Fibroblast of the aortic adventitia (primary cell): ENCODE measurements around the gene NANOS3. TPM values are rescaled to one million over a fixed set of nuclear protein-coding genes. Genes with fewer than 3 reads are reported as not detected.

Source experiments
- DNase-seq: peaks from one replicate; pipeline ENCODE4 v3.0.0-alpha.2; 2010; ENCODE audit warnings: low read depth
- H3K4me3 ChIP-seq: 2 replicates; pipeline ENCODE4 v1.5.1; 2011; ENCODE audit warnings: low read depth, mild to moderate bottlenecking, control low read depth, low read length, moderate library complexity
- total RNA-seq: library from RNA; depleted of rRNA; stranded (reverse); fragments of >200 nt; gene quantifications from 2 replicates; pipeline ENCODE4 v1.2.3, GENCODE V29; 2012; ENCODE audit warnings: low replicate concordance
- TF ChIP-seq, protein P1 (sequence below): IDR thresholded peaks from 2 replicates; pipeline ENCODE4 v1.5.1; 2011; ENCODE audit warnings: mild to moderate bottlenecking, low read length, control low read depth, inconsistent platforms; ENCODE audit not compliant: insufficient read depth

NANOS3 gene
- total RNA-seq, 1 donor = 0.27 TPM

DNA sequence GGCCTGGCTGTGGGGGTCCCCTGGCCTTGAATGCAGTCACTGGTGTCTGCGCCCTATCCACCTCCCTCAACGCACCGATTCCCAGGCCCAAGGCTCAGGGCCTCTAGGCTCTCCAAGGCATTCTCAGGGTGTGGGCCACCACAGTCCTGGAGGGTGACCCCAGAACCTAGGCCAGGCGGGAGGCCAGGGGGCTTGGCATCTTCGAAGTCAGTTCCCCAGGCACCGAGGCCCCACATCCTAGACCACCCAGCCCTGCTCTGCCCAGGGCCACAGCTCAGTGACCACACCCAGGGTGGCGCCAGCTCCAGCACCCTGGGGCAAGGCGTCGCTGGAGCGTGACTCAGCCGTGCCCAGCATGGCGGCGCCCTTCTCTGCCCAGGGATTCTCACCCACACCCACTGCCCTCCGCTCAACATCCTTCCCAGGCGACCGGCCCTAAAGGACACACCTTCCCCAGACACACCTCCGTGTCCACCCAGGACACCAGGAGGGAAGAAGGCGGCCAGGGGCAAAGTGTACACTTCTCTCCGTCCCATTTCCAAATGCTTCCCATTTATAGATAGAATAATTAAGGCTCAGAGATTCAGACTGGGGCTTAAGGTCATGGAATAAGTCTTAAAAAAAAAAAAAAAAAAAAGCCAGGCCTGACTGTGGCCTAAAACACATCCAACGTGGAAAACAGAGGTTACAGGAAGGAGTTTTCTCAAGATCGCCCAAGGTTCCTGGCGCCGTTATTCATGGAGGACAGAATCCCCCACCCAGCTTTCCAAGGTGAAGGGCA is 36.4 kb upstream of the NANOS3 start:
- TF ChIP-seq, protein P1, sequence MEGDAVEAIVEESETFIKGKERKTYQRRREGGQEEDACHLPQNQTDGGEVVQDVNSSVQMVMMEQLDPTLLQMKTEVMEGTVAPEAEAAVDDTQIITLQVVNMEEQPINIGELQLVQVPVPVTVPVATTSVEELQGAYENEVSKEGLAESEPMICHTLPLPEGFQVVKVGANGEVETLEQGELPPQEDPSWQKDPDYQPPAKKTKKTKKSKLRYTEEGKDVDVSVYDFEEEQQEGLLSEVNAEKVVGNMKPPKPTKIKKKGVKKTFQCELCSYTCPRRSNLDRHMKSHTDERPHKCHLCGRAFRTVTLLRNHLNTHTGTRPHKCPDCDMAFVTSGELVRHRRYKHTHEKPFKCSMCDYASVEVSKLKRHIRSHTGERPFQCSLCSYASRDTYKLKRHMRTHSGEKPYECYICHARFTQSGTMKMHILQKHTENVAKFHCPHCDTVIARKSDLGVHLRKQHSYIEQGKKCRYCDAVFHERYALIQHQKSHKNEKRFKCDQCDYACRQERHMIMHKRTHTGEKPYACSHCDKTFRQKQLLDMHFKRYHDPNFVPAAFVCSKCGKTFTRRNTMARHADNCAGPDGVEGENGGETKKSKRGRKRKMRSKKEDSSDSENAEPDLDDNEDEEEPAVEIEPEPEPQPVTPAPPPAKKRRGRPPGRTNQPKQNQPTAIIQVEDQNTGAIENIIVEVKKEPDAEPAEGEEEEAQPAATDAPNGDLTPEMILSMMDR = no peak
- peak overlapping the region; percentile 97 for H3K4me3 ChIP-seq
- DNase-seq = peak; percentile 34

DNA sequence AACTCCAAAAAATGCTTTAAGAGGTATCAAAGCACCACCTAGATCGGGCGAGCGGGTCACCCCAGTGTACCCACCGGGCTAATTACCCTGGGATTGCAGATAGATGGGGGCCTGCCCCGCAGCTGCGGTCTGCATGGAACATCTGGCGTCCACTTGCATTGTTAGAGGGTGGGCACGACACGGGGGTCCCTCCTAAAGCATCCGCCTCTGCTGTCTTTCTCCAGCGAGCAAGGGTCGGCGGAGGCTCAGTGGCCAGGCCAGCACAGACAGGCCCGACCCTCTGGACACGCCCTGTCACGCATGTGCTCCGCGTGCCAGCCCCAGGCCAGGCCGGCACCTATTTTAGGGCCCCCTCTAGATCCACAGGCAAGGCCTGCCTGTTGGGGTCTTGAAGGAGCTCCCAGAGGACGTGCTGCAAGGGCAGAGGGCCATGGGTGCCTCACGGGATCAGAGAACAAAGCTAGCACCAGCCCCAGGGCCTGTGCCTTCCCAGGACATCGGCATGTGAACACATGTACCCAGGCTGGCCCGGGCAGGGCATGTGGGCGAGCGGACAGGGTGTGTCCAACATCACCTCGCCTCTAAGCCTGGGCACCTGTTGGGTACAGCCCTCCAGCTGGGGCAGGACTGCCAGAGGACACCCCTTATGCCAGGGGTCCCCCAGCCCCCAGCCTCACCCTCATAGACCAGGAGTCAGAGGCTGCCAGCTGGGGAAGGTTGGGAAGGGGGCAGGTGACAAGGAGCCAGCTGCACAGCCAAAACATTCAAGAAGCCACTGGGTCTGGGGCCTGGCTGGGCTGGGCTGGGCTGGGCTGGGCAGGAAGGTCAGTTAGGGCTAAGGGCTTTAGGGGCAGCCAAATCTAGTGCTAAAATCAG is 35.6 kb upstream of the NANOS3 start:
- TF ChIP-seq, protein P1 = no peak
- H3K4me3 ChIP-seq = peak overlapping the region; percentile 97
- no peak for DNase-seq

- DNase-seq = no peak
Observed at GRCh38 chr19:13841962-13842290, 35.0 kb upstream of the NANOS3 start.

DNA sequence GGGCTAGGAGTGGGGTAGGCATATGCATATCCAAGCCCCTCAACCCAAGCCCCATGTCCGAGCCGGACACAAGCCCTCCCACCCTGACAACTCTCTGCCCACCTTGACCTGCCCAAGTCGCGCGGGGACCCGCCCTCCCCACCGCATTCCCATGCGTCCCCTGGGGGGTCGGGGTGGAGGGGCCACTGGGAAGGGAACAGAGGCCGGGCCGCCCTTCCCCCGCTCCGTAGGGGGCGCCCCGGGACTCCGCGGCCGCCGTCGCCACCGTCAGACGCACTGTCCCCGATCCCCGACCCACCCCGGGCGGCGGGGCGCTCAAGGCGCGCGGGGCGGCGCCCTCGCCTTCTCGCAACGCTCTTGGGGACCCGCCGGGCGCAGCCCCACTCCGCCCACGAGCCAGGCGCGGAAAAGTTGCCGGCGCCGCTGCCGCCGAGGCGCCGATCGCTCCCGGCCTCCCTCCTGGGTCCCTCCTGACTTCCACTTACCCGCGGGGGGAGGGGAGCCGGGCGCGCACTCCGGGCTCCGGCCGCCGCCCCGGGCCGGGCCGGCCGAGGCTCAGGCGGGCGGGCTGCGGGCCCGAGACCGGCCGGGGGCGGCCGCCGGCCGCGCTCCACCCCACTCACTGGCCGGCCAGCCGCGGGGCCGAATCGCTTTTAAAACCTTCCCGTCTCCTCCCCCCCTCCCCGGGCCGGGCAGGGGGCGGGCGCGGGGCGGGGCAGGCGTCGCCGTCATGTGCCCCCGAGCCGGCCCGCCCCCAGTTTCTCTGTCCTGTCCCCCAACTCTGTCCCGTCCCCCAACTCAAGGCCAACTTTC is 34.4 kb upstream of the NANOS3 start:
- peak overlapping the region; percentile 97 for H3K4me3 ChIP-seq
- DNase-seq = peak; percentile 67
- TF ChIP-seq, protein P1 = no peak

More at GRCh38 chr19:13841962-13842290, 35.0 kb upstream of the NANOS3 start:
- TF ChIP-seq, protein P1 = no peak
- peak overlapping the region; percentile 97 for H3K4me3 ChIP-seq

DNA sequence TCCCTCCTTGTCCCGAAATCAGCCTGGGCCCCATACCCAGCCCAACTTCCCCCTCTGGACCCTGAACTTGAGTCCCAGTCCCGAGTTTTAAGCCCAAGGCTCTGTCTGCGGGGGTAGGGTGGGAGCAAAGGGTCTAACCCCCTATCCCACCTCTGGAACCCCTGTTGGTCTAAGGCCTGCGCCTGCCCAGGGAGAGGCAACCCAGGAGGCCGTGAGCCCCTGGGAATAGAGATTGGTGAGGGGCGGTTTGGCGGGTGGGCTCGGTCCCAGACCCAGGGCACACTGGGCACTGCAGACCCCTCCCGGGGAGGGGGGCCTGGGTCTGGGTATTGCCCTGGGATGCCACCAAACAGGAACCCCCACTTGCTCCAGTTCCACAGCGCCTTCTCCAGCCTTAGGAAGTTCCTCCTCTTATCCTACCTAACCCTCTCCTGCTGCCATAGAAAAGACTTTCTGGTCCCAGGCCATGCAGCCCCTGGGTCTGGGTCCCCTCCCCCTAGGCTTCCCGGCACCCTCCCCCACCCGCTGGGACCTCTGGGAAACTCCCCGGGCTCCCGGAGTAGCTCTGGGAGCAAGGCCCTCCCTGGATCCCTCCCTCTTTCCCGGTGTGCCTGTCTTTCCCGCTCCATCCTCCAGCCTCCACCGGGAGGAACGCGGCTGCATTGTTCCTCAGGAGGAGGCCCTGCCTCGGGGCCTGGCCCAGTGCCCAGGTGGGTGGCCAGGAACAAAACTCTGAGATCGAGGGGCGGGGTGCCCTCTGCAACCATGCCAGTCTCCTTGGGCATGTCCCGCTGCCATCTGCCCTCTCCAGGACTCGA is 33.6 kb upstream of the NANOS3 start:
- peak overlapping the region; percentile 70 for H3K4me3 ChIP-seq
- TF ChIP-seq, protein P1 = no peak
- DNase-seq = peak; percentile 50
